Keratinocyte (primary cell): ENCODE results near the gene PIK3AP1.

ENCODE experiments used
- EZH2 ChIP-seq: IDR thresholded peaks from one replicate; pipeline ENCODE4 v1.6.1; 2012; ENCODE audit warnings: inconsistent platforms, mild to moderate bottlenecking, low read length, moderate library complexity
- TF ChIP-seq, protein P1 (sequence below), 3 experiments: IDR thresholded peaks in 1 of 3; conservative IDR thresholded peaks in 1 of 3; optimal IDR thresholded peaks in 1 of 3; 2 replicates in 2 of 3; 3 replicates in 1 of 3; pipeline versions ENCODE3 to v1.5.1; 2011; ENCODE audit warnings: low read length in 3 of 3, mild to moderate bottlenecking in 3 of 3, moderate library complexity in 2 of 3, control low read depth in 1 of 3, inconsistent platforms in 1 of 3; ENCODE audit not compliant: insufficient read depth in 2 of 3; ENCODE audit errors: extremely low read depth in 1 of 3

DNA sequence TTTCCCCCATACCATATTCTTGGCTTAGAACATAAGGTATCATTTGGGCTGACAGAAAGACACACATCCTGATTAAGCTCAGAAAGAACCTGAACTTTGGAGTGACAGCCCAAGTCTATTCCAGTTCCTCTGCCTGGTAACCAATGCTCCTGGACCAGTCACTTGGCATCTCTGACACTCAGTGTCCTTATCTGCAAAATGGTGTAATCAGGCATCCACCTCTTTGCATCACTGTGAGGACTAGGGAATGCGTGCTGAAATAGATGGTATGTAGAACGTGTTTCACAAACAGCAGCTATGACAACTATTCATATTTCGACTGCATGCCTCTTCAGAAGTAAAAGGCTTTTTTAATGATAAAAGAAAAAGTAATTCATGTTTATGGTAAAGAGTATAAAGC, 26.2 kb upstream of the PIK3AP1 start:
- TF ChIP-seq, protein P1, sequence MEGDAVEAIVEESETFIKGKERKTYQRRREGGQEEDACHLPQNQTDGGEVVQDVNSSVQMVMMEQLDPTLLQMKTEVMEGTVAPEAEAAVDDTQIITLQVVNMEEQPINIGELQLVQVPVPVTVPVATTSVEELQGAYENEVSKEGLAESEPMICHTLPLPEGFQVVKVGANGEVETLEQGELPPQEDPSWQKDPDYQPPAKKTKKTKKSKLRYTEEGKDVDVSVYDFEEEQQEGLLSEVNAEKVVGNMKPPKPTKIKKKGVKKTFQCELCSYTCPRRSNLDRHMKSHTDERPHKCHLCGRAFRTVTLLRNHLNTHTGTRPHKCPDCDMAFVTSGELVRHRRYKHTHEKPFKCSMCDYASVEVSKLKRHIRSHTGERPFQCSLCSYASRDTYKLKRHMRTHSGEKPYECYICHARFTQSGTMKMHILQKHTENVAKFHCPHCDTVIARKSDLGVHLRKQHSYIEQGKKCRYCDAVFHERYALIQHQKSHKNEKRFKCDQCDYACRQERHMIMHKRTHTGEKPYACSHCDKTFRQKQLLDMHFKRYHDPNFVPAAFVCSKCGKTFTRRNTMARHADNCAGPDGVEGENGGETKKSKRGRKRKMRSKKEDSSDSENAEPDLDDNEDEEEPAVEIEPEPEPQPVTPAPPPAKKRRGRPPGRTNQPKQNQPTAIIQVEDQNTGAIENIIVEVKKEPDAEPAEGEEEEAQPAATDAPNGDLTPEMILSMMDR (optimal IDR thresholded peaks at IDR 0.05 in 1 of 3, IDR thresholded peaks at IDR 0.05 in 1 of 3, conservative IDR thresholded peaks at IDR 0.05 in 1 of 3; ENCODE audit: extremely low read depth in 1 of 3, insufficient read depth in 2 of 3, low read length in 3 of 3), result no peak
- TF ChIP-seq EZH2, result no peak
